Stimulated activated effector memory CD8-positive, alpha-beta T cell treated with anti-CD3 and anti-CD28 coated beads, Interleukin-12 subunit alpha, Interleukin-12 subunit beta, amount 100 ng/mL, for 72 hours (primary cell): Measurements from ENCODE around the gene VMAC.
"Not testable (repeated sequence)": the region's sequence is repeated elsewhere in the genome, so short reads cannot be mapped to it uniquely, and the experiment has no call there.

ENCODE experiments used
- ATAC-seq: fragments of 150-1000 bp; cut with Tn5 transposase; 2 replicates; pipeline ENCODE4 v1.10.0; 2021
- DNase-seq, 2 donors: peaks; one replicate each; pipeline ENCODE4 v3.0.0; 2021 to 2022; ENCODE audit warnings: low spot score in 2 of 2
- H3K27ac Mint-ChIP-seq: one replicate; pipeline ENCODE4 v1.8.0; 2022; ENCODE audit warnings: mild to moderate bottlenecking, mixed read lengths
- H3K36me3 Mint-ChIP-seq: one replicate; pipeline ENCODE4 v1.8.0; 2022; ENCODE audit warnings: mild to moderate bottlenecking, mixed read lengths
- H3K4me1 Mint-ChIP-seq: one replicate; pipeline ENCODE4 v1.8.0; 2022; ENCODE audit warnings: mixed read lengths
- H3K4me3 Mint-ChIP-seq: one replicate; pipeline ENCODE4 v1.8.0; 2022; ENCODE audit warnings: mild to moderate bottlenecking, mixed read lengths
- H3K9me3 Mint-ChIP-seq: one replicate; pipeline ENCODE4 v1.8.0; 2022; ENCODE audit warnings: mixed read lengths

The VMAC gene

GRCh38 chr19:5904352-5905113 is at the start of gene VMAC:
Gene VMAC, plus strand, starts transcription at chr19:5904872. Its CDS starts 19 bp downstream, at chr19:5904891.
- peak within 1 kb of the TSS; percentile 99 for H3K4me3 Mint-ChIP-seq
- DNase-seq (peak; percentile 98 to 99), ATAC-seq (peak; percentile 83)
- peak within 1 kb of the TSS; percentile 100 for H3K27ac Mint-ChIP-seq
- peaks cover 46% of the 10 kb centered on the region for H3K36me3 Mint-ChIP-seq
- H3K9me3 Mint-ChIP-seq: no peaks in the 10 kb centered on the region
- H3K4me1 Mint-ChIP-seq: peaks cover 42% of the 10 kb centered on the region

- H3K4me3 Mint-ChIP-seq: not testable (repeated sequence)
Observed at GRCh38 chr19:5855151-5855550, 49.5 kb upstream of the VMAC start.

GRCh38 chr19:5857203-5858081 is 47.2 kb upstream of the VMAC start:
- DNase-seq (no peak), ATAC-seq (no peak)
- Mint-ChIP-seq H3K4me1 (peaks cover 5% of the 10 kb centered on the region), H3K4me3 (no peak overlapping the region), H3K36me3 (no peaks in the 10 kb centered on the region), H3K9me3 (no peaks in the 10 kb centered on the region), H3K27ac (no peak overlapping the region)

More at GRCh38 chr19:5855151-5855550, 49.5 kb upstream of the VMAC start:
- H3K9me3 Mint-ChIP-seq, H3K27ac Mint-ChIP-seq, H3K36me3 Mint-ChIP-seq, ATAC-seq, DNase-seq, H3K4me1 Mint-ChIP-seq: not testable (repeated sequence)

- Mint-ChIP-seq H3K4me1 (peaks cover 5% of the 10 kb centered on the region), H3K36me3 (no peaks in the 10 kb centered on the region), H3K27ac (peak overlapping the region; percentile 61), H3K4me3 (no peak overlapping the region), H3K9me3 (no peaks in the 10 kb centered on the region)
- no peak for DNase-seq
- no peak for ATAC-seq
Observed at GRCh38 chr19:5863030-5863665, 41.5 kb upstream of the VMAC start.

GRCh38 chr19:5864013-5864720 is 40.5 kb upstream of the VMAC start:
- H3K9me3 Mint-ChIP-seq: no peaks in the 10 kb centered on the region
- H3K4me3 Mint-ChIP-seq: no peak overlapping the region
- H3K4me1 Mint-ChIP-seq: peaks cover 5% of the 10 kb centered on the region
- ATAC-seq: no peak
- H3K36me3 Mint-ChIP-seq: no peaks in the 10 kb centered on the region
- peak overlapping the region; percentile 17 for H3K27ac Mint-ChIP-seq
- DNase-seq: no peak

GRCh38 chr19:5864725-5865486 is 39.8 kb upstream of the VMAC start:
- Mint-ChIP-seq H3K36me3 (no peaks in the 10 kb centered on the region), H3K4me1 (peaks cover 5% of the 10 kb centered on the region), H3K4me3 (no peak overlapping the region), H3K9me3 (no peaks in the 10 kb centered on the region), H3K27ac (peak overlapping the region; percentile 26)
- ATAC-seq (peak; percentile 5), DNase-seq (no peak)

- no peak for DNase-seq
- Mint-ChIP-seq H3K9me3 (no peaks in the 10 kb centered on the region), H3K4me3 (no peak overlapping the region), H3K36me3 (no peaks in the 10 kb centered on the region), H3K4me1 (peaks cover 5% of the 10 kb centered on the region), H3K27ac (no peak overlapping the region)
- no peak for ATAC-seq
Observed at GRCh38 chr19:5865772-5866171, 38.9 kb upstream of the VMAC start.

- H3K36me3 Mint-ChIP-seq: no peaks in the 10 kb centered on the region
- ATAC-seq (no peak), DNase-seq (no peak)
- no peak overlapping the region for H3K27ac Mint-ChIP-seq
- no peaks in the 10 kb centered on the region for H3K4me1 Mint-ChIP-seq
- H3K9me3 Mint-ChIP-seq: no peaks in the 10 kb centered on the region
- no peak overlapping the region for H3K4me3 Mint-ChIP-seq
Observed at GRCh38 chr19:5867201-5868136, 37.2 kb upstream of the VMAC start.

GRCh38 chr19:5870986-5871394 is 33.7 kb upstream of the VMAC start:
- H3K27ac Mint-ChIP-seq: no peak overlapping the region
- no peaks in the 10 kb centered on the region for H3K36me3 Mint-ChIP-seq
- ATAC-seq: no peak
- no peaks in the 10 kb centered on the region for H3K4me1 Mint-ChIP-seq
- H3K9me3 Mint-ChIP-seq: no peaks in the 10 kb centered on the region
- no peak for DNase-seq
- H3K4me3 Mint-ChIP-seq: no peak overlapping the region

GRCh38 chr19:5873617-5874199 is 31.0 kb upstream of the VMAC start:
- no peaks in the 10 kb centered on the region for H3K36me3 Mint-ChIP-seq
- no peak for ATAC-seq
- no peak overlapping the region for H3K27ac Mint-ChIP-seq
- H3K9me3 Mint-ChIP-seq: no peaks in the 10 kb centered on the region
- H3K4me3 Mint-ChIP-seq: no peak overlapping the region
- no peaks in the 10 kb centered on the region for H3K4me1 Mint-ChIP-seq
- DNase-seq: no peak

- DNase-seq, H3K9me3 Mint-ChIP-seq, H3K36me3 Mint-ChIP-seq, H3K27ac Mint-ChIP-seq, H3K4me1 Mint-ChIP-seq, H3K4me3 Mint-ChIP-seq, ATAC-seq: not testable (repeated sequence)
Observed at GRCh38 chr19:5874496-5874895, 30.2 kb upstream of the VMAC start.

- no peak overlapping the region for H3K4me3 Mint-ChIP-seq
Observed at GRCh38 chr19:5877427-5877826, 27.2 kb upstream of the VMAC start.

GRCh38 chr19:5877882-5878281 is 26.8 kb upstream of the VMAC start:
- no peaks in the 10 kb centered on the region for H3K4me1 Mint-ChIP-seq
- DNase-seq (no peak), ATAC-seq (no peak)
- no peak overlapping the region for H3K4me3 Mint-ChIP-seq
- no peaks in the 10 kb centered on the region for H3K36me3 Mint-ChIP-seq
- H3K27ac Mint-ChIP-seq: no peak overlapping the region
- no peaks in the 10 kb centered on the region for H3K9me3 Mint-ChIP-seq

More at GRCh38 chr19:5877427-5877826, 27.2 kb upstream of the VMAC start:
- no peaks in the 10 kb centered on the region for H3K36me3 Mint-ChIP-seq
- ATAC-seq (no peak), DNase-seq (no peak)
- H3K9me3 Mint-ChIP-seq: no peaks in the 10 kb centered on the region
- no peak overlapping the region for H3K27ac Mint-ChIP-seq
- no peaks in the 10 kb centered on the region for H3K4me1 Mint-ChIP-seq
